HepG2 (cell line): Measurements from ENCODE around the gene IGF2BP1. TPM values are rescaled to one million over a fixed set of nuclear protein-coding genes. Genes with fewer than 3 reads are reported as not detected.

Source experiments
- CBX1 ChIP-seq: IDR thresholded peaks from one replicate; pipeline ENCODE4 v1.6.1; 2016; ENCODE audit warnings: antibody characterized with exemption, low read depth
- CENPT ChIP-seq: sonication (generic); formaldehyde crosslinking; IDR thresholded peaks from 2 replicates; pipeline ENCODE4 v1.8.0; 2022; ENCODE audit warnings: low read depth, mild to moderate bottlenecking, moderate library complexity, missing genetic modification reagents
- ELF4 ChIP-seq: sonication (generic); formaldehyde crosslinking; IDR thresholded peaks from 2 replicates; pipeline ENCODE4 v1.5.0; 2020; ENCODE audit warnings: missing genetic modification reagents, mild to moderate bottlenecking, moderate library complexity, borderline replicate concordance
- ELK4 ChIP-seq: sonication (generic); formaldehyde crosslinking; IDR thresholded peaks from 2 replicates; pipeline ENCODE4 v1.9.0; 2021; ENCODE audit warnings: missing genetic modification reagents, borderline replicate concordance
- FOXC1 ChIP-seq: sonication (generic); formaldehyde crosslinking; IDR thresholded peaks from 2 replicates; pipeline ENCODE4 v1.8.0; 2022; ENCODE audit warnings: mild to moderate bottlenecking, missing genetic modification reagents, borderline replicate concordance
- KAT7 ChIP-seq: IDR thresholded peaks from 2 replicates; pipeline ENCODE4 v1.6.1; 2018; ENCODE audit warnings: borderline replicate concordance, missing compliant biosample characterization
- KDM5B ChIP-seq: sonication (generic); formaldehyde crosslinking; IDR thresholded peaks from 2 replicates; pipeline ENCODE4 v1.4.0; 2020; ENCODE audit warnings: missing genetic modification reagents, mild to moderate bottlenecking, borderline replicate concordance
- NFYB ChIP-seq: sonication (generic); formaldehyde crosslinking; IDR thresholded peaks from 2 replicates; pipeline ENCODE4 v1.4.0; 2020; ENCODE audit warnings: missing genetic modification reagents
- SIN3A ChIP-seq: IDR thresholded peaks from 2 replicates; pipeline ENCODE4 v1.6.1; 2011; ENCODE audit warnings: low read depth, mild to moderate bottlenecking, control low read depth, low read length, borderline replicate concordance
- SIN3B ChIP-seq: fragments of 150-350 bp; IDR thresholded peaks from 2 replicates; pipeline ENCODE4 v1.6.1; 2014; ENCODE audit warnings: low read length
- SNRNP70 ChIP-seq: fragments of 200-400 bp; formaldehyde crosslinking; IDR thresholded peaks from 2 replicates; pipeline ENCODE4 v1.6.1; 2017; ENCODE audit warnings: mild to moderate bottlenecking, low read depth, low read length, moderate library complexity
- SP1 ChIP-seq, 2 experiments: fragments of 450-650 bp in 1 of 2; sonication (generic) in 1 of 2; formaldehyde crosslinking in 1 of 2; IDR thresholded peaks; 2 replicates each; pipeline versions ENCODE4 v1.4.0 to v1.6.1; 2016 to 2020; ENCODE audit warnings: missing genetic modification reagents in 1 of 2
- TEAD2 ChIP-seq: sonication (generic); formaldehyde crosslinking; IDR thresholded peaks from 2 replicates; pipeline ENCODE4 v1.9.0; 2021; ENCODE audit warnings: missing genetic modification reagents
- TSC22D2 ChIP-seq: sonication (generic); formaldehyde crosslinking; IDR thresholded peaks from 2 replicates; pipeline ENCODE4 v1.5.1; 2020; ENCODE audit warnings: missing genetic modification reagents, mild to moderate bottlenecking, borderline replicate concordance
- ZC3H13 ChIP-seq: sonication (generic); formaldehyde crosslinking; IDR thresholded peaks from 2 replicates; pipeline ENCODE4 v1.8.1; 2023; ENCODE audit warnings: mild to moderate bottlenecking, missing genetic modification reagents, moderate library complexity
- ZNF564 ChIP-seq: sonication (generic); formaldehyde crosslinking; IDR thresholded peaks from 2 replicates; pipeline ENCODE4 v1.8.1; 2023; ENCODE audit warnings: mild to moderate bottlenecking, missing genetic modification reagents
- ZNF746 ChIP-seq: sonication (generic); formaldehyde crosslinking; IDR thresholded peaks from 2 replicates; pipeline ENCODE4 v1.8.0; 2022; ENCODE audit warnings: mild to moderate bottlenecking, missing genetic modification reagents
- ZNF788 ChIP-seq: sonication (generic); formaldehyde crosslinking; IDR thresholded peaks from 2 replicates; pipeline ENCODE4 v1.5.0; 2020; ENCODE audit warnings: mild to moderate bottlenecking, missing genetic modification reagents, borderline replicate concordance
- ZSCAN30 ChIP-seq: sonication (generic); formaldehyde crosslinking; IDR thresholded peaks from 2 replicates; pipeline ENCODE4 v1.5.0; 2020; ENCODE audit warnings: mild to moderate bottlenecking, missing genetic modification reagents
- ZSCAN9 ChIP-seq: IDR thresholded peaks from 2 replicates; pipeline ENCODE4 v1.6.1; 2016; ENCODE audit warnings: borderline replicate concordance
- polyA plus RNA-seq, 8 experiments: library from polyadenylated mRNA; depleted of rRNA in 3 of 8; stranded (reverse) in 7 of 8; unstranded in 1 of 8; fragments of >200 nt; fragmentation: Illumina TruSeq in 4 of 8; extraction: Trizol in 4 of 8; gene quantifications; 2 replicates each; pipeline versions ENCODE4 v1.2.1 to v1.2.3, GENCODE V29; 2011 to 2016; ENCODE audit warnings: low read depth in 4 of 8, missing spikeins in 1 of 8, mixed read lengths in 1 of 8; ENCODE audit not compliant: insufficient read depth in 1 of 8
- total RNA-seq, 5 experiments: library from RNA; depleted of rRNA; stranded (reverse); fragments of >200 nt; fragmentation: Illumina TruSeq; extraction: Trizol; gene quantifications; 2 replicates each; pipeline ENCODE4 v1.2.3, GENCODE V29; 2016; ENCODE audit warnings: low read depth in 1 of 5
- TF ChIP-seq, protein P1 (sequence below): IDR thresholded peaks from 2 replicates; pipeline ENCODE4 v1.6.1; 2016; ENCODE audit warnings: missing compliant biosample characterization, missing genetic modification reagents, borderline replicate concordance
- TF ChIP-seq, protein P2 (sequence below), 2 experiments: sonication (generic) in 1 of 2; formaldehyde crosslinking in 1 of 2; IDR thresholded peaks; 2 replicates each; pipeline versions ENCODE4 v1.4.0 to v1.6.1; 2018 to 2020; ENCODE audit warnings: missing genetic modification reagents in 2 of 2, borderline replicate concordance in 1 of 2, low read depth in 1 of 2, mild to moderate bottlenecking in 1 of 2, missing biosample characterization in 1 of 2
- TF ChIP-seq, protein P3 (sequence below): sonication (generic); formaldehyde crosslinking; IDR thresholded peaks from 2 replicates; pipeline ENCODE4 v1.5.0; 2020; ENCODE audit warnings: missing genetic modification reagents, mild to moderate bottlenecking, borderline replicate concordance

IGF2BP1 gene
- total and polyA plus RNA-seq, 2 of the 13 experiments (the other 11 are each of a cell fraction or from before 2014, with no cell fraction given): 29.7 to 75.1 TPM

GRCh38 chr17:49031965-49032928 is 35.1 kb downstream of the IGF2BP1 start (continued):
- TF ChIP-seq ZNF746 (CRISPR knock-in tag) (no peak), KDM5B (CRISPR knock-in tag) (no peak), ELF4 (CRISPR knock-in tag) (no peak), SIN3B (peak; percentile 58; the same call in 1 of the 2 replicates), KAT7 (CRISPR knock-in tag) (no peak), ZNF788 (CRISPR knock-in tag) (no peak), SIN3A (no peak; the same call in 1 of the 2 replicates), ZSCAN30 (CRISPR knock-in tag) (no peak), FOXC1 (0 out of 2 replicates have a peak, but pooled peaks have one; percentile 44), TSC22D2 (peak; percentile 82; the same call in 1 of the 2 replicates), CENPT (no peak), CBX1 (no peak), NFYB (CRISPR knock-in tag) (no peak), SNRNP70 (no peak), SP1 (IDR thresholded peaks at IDR 0.05) (no peak), SP1 (CRISPR knock-in tag; IDR thresholded peaks at IDR 0.05) (no peak; the same call in 1 of the 2 replicates), TEAD2 (no peak), ZC3H13 (CRISPR knock-in tag) (no peak), ELK4 (CRISPR knock-in tag) (no peak), ZNF564 (CRISPR knock-in tag) (no peak), ZSCAN9 (CRISPR knock-in tag) (no peak)
- TF ChIP-seq, protein P1, sequence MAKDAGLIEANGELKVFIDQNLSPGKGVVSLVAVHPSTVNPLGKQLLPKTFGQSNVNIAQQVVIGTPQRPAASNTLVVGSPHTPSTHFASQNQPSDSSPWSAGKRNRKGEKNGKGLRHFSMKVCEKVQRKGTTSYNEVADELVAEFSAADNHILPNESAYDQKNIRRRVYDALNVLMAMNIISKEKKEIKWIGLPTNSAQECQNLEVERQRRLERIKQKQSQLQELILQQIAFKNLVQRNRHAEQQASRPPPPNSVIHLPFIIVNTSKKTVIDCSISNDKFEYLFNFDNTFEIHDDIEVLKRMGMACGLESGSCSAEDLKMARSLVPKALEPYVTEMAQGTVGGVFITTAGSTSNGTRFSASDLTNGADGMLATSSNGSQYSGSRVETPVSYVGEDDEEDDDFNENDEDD (CRISPR knock-in tag): no peak
- TF ChIP-seq, protein P2, sequence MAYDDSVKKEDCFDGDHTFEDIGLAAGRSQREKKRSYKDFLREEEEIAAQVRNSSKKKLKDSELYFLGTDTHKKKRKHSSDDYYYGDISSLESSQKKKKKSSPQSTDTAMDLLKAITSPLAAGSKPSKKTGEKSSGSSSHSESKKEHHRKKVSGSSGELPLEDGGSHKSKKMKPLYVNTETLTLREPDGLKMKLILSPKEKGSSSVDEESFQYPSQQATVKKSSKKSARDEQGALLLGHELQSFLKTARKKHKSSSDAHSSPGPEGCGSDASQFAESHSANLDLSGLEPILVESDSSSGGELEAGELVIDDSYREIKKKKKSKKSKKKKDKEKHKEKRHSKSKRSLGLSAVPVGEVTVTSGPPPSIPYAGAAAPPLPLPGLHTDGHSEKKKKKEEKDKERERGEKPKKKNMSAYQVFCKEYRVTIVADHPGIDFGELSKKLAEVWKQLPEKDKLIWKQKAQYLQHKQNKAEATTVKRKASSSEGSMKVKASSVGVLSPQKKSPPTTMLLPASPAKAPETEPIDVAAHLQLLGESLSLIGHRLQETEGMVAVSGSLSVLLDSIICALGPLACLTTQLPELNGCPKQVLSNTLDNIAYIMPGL (CRISPR knock-in tag; IDR thresholded peaks at IDR 0.05; ENCODE audit: borderline replicate concordance in 1 of 2, low read depth in 1 of 2): peak in 1 of 2 experiments; percentile 61; a peak in 3 of 4 replicates
- TF ChIP-seq, protein P3, sequence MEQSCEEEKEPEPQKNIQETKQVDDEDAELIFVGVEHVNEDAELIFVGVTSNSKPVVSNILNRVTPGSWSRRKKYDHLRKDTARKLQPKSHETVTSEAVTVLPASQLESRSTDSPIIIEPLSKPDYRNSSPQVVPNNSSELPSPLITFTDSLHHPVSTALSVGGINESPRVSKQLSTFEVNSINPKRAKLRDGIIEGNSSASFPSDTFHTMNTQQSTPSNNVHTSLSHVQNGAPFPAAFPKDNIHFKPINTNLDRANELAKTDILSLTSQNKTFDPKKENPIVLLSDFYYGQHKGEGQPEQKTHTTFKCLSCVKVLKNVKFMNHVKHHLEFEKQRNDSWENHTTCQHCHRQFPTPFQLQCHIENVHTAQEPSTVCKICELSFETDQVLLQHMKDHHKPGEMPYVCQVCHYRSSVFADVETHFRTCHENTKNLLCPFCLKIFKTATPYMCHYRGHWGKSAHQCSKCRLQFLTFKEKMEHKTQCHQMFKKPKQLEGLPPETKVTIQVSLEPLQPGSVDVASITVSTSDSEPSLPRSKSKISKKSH (CRISPR knock-in tag): no peak
